CD4-positive, alpha-beta T cell treated with Interleukin-12 subunit alpha and Interleukin-12 subunit beta, for 1 hour (primary cell): Measurements from ENCODE around the gene CRY1.

Experiments used
- DNase-seq: peaks from one replicate; pipeline ENCODE4 v3.0.0-alpha.2; 2020

CRY1 gene

DNA sequence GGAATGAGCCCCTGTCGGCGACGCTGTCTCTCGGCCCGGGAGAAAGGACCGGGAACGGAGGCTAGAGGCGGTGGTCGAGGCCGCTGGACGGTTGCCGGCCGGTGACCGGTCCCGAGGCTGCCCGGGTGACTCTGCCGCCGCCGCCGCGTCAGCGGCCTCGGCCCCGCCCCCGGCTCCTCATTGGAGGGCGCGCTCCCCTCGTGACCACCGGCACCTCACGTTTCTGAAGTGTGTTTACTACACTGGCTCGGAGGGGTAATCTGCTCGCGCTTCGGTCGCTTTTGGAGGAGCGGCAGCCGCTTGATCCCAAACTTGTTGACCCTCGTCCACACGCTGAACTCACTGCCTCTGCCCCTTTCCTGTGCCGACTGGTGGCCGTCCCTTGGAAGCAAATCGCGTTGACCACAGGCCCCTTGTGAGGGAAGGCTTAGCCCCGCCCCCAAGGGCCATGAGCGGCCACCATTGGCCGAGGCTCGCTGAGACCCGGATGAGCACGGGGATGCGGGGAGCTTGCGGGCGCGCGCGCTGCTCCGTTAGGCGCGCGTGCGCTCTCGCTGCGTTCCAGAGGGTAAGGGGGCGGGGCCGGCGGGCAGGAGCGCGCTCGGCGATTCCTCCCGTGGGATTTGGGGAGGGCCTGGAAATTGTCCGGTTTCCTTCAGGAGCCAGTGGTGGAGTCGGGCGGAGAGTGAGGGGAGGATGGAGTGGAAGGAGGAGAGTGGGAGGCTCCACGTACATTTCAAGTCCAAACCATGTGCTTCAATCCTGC is at the start of gene CRY1:
Gene CRY1 (minus strand): TSS at position 133 of the 766 bp plus-strand sequence. CDS start 588 bp downstream, outside the sequence.
- DNase-seq, result peak; percentile 93

GRCh38 chr12:107139787-107140186 is 46.4 kb upstream of the CRY1 start:
- no peak for DNase-seq

DNA sequence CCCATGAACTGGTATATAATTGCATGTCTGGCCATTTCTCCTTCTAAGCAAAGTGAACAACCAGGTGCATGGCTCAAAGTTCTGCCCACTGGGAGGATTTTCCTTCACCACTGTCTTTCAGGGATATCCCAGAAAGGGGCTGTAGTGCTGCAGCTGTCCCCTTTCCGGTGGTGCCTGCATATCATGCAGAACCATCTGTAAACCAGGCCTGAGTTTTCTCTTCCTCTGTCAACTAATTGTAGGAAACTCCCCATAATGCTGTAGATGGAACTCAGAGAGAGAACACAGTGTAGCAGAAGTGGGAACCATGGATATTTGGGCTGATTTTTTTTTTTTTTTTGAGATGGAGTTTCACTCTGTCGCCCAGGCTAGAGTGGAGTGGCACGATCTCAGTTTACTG is 45.6 kb upstream of the CRY1 start:
- no peak for DNase-seq

GRCh38 chr12:107135177-107135576 is 41.8 kb upstream of the CRY1 start:
- DNase-seq, result no peak

DNA sequence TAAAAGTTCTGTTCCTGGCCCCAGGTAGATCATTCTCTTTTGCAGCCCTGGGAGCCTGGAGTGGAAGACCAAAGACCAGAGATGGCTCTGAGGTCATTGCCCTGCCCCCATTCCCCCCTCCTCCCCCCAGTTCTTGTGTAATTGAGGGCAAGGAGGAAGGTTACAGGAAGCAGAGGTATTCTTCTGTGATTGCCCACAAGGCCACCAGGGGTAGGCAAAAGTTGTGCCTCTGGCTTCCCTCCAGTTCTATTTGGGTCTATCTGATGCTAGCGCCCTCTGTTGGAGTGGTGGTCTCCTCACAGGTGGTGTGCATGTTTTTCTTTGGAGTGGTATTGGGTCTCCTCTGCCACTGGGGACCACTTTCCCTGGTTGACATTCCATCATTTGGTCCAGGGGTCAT is 41.2 kb upstream of the CRY1 start:
- DNase-seq, result peak; percentile 40

- DNase-seq, result no peak
Observed at GRCh38 chr12:107133462-107133861, 40.1 kb upstream of the CRY1 start.

- DNase-seq, result peak; percentile 60
Observed at GRCh38 chr12:107131832-107132616, 38.7 kb upstream of the CRY1 start.

DNA sequence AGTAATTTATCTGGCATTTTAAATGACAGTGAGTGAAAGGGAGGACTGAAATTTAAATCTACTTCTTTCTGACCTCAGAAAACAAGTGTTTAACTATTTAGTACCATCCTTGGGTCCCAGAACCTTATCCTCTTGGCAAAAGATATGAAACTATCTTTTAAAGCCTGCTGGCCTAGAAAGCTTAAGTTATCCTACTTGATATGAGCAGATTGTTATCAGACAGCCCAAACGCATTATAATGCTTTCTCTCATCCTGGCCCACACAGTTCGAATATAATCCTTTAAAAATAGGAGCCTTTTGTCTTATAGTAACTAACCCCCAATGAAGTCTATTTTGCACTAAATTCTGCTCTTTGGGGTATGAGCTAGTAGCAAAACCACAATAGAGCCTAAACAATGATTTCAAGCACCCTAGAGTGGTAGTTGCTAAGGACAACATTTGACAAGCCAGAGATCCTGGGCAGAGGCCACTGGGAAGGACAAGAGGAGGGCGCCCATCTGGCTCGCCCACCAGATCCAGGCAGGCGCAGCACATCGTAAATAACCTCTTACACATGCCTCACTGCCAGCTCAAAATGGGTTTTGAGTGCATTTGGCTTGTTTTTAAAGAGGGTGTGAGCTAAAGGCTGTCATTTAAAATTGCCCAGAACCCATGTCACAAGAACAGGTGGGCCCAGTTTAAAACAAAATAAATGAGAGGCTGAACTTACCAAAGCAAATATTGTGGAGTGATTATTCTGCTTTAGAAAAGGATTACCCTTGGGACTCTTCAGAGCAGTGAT is 37.7 kb upstream of the CRY1 start:
- no peak for DNase-seq

- no peak for DNase-seq
Observed at GRCh38 chr12:107129315-107129930, 36.1 kb upstream of the CRY1 start.

DNA sequence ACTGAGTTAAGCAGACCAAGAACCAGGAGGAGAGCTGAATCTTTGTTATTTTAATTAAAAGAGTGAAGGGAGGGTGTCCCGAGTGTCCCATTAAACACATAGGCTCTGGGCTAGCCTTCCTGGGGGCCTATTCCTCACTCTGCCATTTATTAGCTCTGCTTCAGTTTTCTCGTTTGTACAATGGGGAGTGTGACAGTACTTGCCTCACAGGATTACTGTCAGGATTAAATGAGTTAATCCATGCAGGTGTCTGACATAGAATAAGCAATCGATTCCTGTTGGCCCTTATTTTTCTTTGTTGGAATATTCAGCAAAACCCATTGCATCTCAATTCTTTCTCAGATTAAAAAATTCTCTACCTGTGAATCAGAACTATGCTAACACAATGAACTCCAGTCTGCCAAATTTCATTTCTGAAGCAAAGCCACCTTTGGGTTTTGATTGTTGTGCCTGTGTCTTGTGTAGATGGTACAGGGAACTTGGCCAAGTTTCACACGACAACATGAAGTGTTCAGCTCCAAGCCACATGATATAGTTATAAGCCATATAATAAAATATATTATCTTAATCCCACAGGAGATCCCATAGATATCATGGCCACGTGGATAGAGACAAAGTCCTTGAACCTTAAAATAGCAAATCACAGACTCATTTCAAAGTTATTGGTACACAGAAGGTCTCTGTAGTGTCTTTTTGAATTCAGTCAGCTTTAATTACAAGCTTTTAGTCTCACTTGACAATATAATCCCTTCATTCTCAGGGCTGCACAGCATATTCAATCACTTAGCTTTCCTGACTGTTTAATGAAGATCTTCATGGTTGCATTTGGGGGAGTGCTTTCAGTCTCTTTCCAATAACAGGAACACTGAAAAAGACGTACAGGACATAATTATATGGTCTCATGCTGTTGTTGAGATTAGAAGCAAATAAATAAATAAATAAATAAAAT is 34.4 kb upstream of the CRY1 start:
- no peak for DNase-seq

DNA sequence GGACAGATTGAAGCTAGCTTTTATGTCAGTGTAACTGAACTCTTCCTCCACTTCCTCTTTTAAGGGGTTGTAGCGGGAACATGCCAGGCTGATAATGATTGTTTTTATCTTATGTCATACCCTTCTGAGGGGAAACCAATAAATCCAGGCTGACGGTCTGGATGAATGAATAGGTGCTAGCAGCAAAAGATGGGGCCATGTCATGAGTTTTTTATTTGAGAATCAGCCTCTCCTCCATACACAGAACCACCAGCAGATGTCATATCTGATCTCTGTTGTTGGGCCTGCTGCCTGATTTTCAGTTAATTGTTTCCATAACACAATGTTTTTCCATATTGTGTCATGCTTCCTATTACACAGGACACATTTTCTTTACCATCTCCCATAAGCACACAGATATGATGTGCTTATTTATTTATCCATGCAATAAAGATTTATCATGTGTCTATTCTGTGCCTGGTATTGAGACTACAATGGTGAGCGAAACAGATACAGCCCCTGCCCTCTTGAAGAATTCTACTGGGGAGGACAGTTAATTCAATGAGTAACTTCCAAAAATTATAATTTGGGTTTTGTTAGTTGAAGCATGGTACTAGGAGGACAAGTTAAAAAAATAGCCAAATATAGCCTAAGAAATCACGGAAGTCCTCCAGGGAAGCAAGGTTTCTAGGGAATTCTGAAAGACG is 33.6 kb upstream of the CRY1 start:
- no peak for DNase-seq

- DNase-seq, result no peak
Observed at GRCh38 chr12:107125833-107126232, 32.5 kb upstream of the CRY1 start.

DNA sequence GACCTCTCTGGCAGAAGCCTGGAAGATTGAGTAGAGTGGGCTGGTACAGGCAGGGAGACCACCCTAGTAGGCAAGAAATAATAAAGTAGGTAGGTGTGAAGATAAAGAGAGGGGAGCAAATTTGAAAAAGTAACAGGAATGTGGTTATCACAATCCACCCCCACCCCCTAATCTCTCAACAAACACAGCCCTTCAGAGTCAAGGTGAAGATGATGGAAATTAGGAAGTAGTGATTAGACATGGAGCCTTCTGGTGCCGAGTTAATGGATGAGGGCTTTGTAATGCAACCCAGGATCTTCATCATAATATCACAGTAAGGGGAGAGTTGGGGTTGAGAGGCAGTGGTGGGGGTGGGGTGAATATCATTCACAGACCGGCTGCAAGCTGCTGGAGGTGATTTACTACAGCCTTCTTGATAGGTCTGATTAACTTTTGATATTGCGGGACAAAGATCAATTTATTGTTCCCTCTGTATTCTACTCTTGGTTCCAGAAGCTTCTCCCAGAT is 29.2 kb upstream of the CRY1 start:
- DNase-seq, result no peak

GRCh38 chr12:107119091-107119490 is 25.7 kb upstream of the CRY1 start:
- DNase-seq, result no peak

GRCh38 chr12:107118624-107119023 is 25.3 kb upstream of the CRY1 start:
- no peak for DNase-seq

DNA sequence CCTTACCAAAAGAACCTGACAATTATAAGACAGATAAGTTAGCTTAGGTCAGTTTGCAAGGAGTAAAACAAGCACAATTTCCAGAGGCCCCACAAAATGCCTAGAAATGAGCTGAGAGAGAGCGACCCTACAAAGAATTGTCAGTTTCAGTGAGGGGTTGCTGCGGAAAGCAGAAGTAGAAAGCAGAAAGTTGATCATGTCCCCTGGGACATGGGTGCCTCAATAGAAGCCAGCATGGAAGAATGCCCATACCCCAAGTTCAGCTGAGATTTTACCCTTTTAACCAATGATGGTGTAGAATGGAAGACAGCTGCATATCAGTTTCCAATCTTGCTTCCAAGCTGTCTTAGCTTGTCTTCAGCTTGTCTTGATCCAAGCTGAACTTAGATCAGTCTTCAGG is 21.8 kb upstream of the CRY1 start:
- no peak for DNase-seq

- DNase-seq, result no peak
Observed at GRCh38 chr12:107111314-107111713, 18.0 kb upstream of the CRY1 start.

GRCh38 chr12:107109726-107110719 is 16.7 kb upstream of the CRY1 start:
- DNase-seq, result no peak

DNA sequence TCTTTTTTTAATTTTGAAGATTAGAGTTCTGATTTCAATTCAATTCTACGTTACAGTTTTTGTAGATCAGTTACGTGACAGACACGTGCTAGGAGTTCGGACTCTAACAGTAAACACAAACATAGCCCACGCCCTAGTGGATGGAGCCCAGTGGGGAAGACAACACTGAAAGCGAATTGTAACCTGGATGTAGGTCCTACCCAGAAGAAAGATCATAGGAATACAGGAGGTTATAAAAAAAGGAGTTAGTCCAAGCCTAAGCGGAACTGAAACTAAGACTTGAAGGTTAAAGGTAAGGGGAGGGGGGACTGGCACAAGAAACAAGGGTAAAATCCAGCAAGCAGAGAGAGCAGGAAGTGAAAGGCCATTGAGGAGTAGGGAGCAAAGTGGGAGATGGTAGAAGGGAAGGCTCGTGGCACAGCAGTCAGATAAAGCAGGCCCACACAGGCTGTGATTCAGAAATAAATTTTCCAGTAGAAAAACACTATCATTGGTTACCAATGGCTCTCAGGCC is 15.7 kb upstream of the CRY1 start:
- no peak for DNase-seq
